PFSK-1 (cell line): Measurements from ENCODE around the gene NHSL2.

Source experiments
- FOXP2 ChIP-seq: optimal IDR thresholded peaks from 2 replicates; pipeline ENCODE3; 2011; ENCODE audit warnings: borderline replicate concordance, control low read depth, inconsistent platforms; ENCODE audit not compliant: insufficient read depth; ENCODE audit errors: extremely low read length, extremely low read depth
- POLR2AphosphoS5 ChIP-seq: IDR thresholded peaks from 2 replicates; pipeline ENCODE4 v1.6.1; 2012; ENCODE audit warnings: low read depth, mild to moderate bottlenecking, control low read depth, low read length, moderate library complexity
- REST ChIP-seq, 2 experiments: IDR thresholded peaks; 2 replicates each; pipeline versions ENCODE4 v1.6.1 to v1.8.0; 2011 to 2012; ENCODE audit warnings: low read depth in 2 of 2, low read length in 2 of 2, control low read depth in 1 of 2, inconsistent platforms in 1 of 2, mild to moderate bottlenecking in 1 of 2, moderate library complexity in 1 of 2; ENCODE audit not compliant: insufficient read depth in 1 of 2
- SIN3A ChIP-seq: IDR thresholded peaks from 2 replicates; pipeline ENCODE4 v1.6.1; 2012; ENCODE audit warnings: mild to moderate bottlenecking, low read length, moderate library complexity, borderline replicate concordance; ENCODE audit not compliant: insufficient read depth
- TAF1 ChIP-seq: IDR thresholded peaks from 2 replicates; pipeline ENCODE4 v1.6.1; 2012; ENCODE audit warnings: low read length, control low read depth, borderline replicate concordance; ENCODE audit not compliant: insufficient read depth

GRCh38 chrX:72159769-72160168 is 249.1 kb downstream of the NHSL2 start:
- TF ChIP-seq POLR2AphosphoS5 (no peak), REST (IDR thresholded peaks at IDR 0.05; ENCODE audit: insufficient read depth in 1 of 2, low read depth in 2 of 2, low read length in 2 of 2) (no peak), TAF1 (no peak), FOXP2 (no peak), SIN3A (no peak)
